Natural killer cell (primary cell): ENCODE data around the gene GABARAPL1. TPM values are rescaled to one million over a fixed set of nuclear protein-coding genes. Genes with fewer than 3 reads are reported as not detected.

Experiments used
- ATAC-seq, 3 donors: fragments of 150-1000 bp in 2 of 3; fragments of 200-7000 bp in 1 of 3; cut with Tn5 transposase; 1 replicate in 1 of 3; 2 replicates in 2 of 3; pipeline ENCODE4 v1.10.0; 2021; ENCODE audit warnings: mild to moderate bottlenecking in 2 of 3, moderate library complexity in 2 of 3
- DNase-seq, 2 donors: peaks; one replicate each; pipeline versions ENCODE4 v3.0.0 to v3.0.0-alpha.2; 2013 to 2021; ENCODE audit warnings: mixed read lengths in 1 of 2
- H3K27ac ChIP-seq: one replicate; pipeline ENCODE4 v1.5.1; 2013; ENCODE audit warnings: mild to moderate bottlenecking, low read length
- H3K27me3 ChIP-seq: one replicate; pipeline ENCODE4 v1.6.1; 2013; ENCODE audit warnings: low read length; ENCODE audit not compliant: control insufficient read depth, insufficient read depth
- H3K36me3 ChIP-seq: one replicate; pipeline ENCODE4 v1.6.1; 2013; ENCODE audit warnings: low read length; ENCODE audit not compliant: control insufficient read depth, insufficient read depth
- H3K4me1 ChIP-seq: one replicate; pipeline ENCODE4 v1.6.1; 2013; ENCODE audit warnings: low read length; ENCODE audit not compliant: control insufficient read depth, insufficient read depth
- H3K4me3 ChIP-seq: one replicate; pipeline ENCODE4 v1.5.1; 2013; ENCODE audit warnings: low read length
- H3K9me3 ChIP-seq: one replicate; pipeline ENCODE4 v1.6.1; 2013; ENCODE audit warnings: low read length; ENCODE audit not compliant: control insufficient read depth, insufficient read depth
- H3K27ac Mint-ChIP-seq, 2 donors: one replicate each; pipeline ENCODE4 v1.8.0; 2022; ENCODE audit warnings: mild to moderate bottlenecking in 2 of 2, mixed read lengths in 2 of 2, moderate library complexity in 1 of 2
- H3K27me3 Mint-ChIP-seq, 2 donors: one replicate each; pipeline ENCODE4 v1.8.0; 2022; ENCODE audit warnings: low read depth in 2 of 2, mixed read lengths in 2 of 2
- H3K36me3 Mint-ChIP-seq: one replicate; pipeline ENCODE4 v1.8.0; 2022; ENCODE audit warnings: mixed read lengths
- H3K4me1 Mint-ChIP-seq, 2 donors: one replicate each; pipeline ENCODE4 v1.8.0; 2022; ENCODE audit warnings: mixed read lengths in 2 of 2
- H3K4me3 Mint-ChIP-seq: one replicate; pipeline ENCODE4 v1.8.0; 2022; ENCODE audit warnings: mild to moderate bottlenecking, moderate library complexity, mixed read lengths
- H3K9me3 Mint-ChIP-seq, 2 donors: one replicate each; pipeline ENCODE4 v1.8.0; 2022; ENCODE audit warnings: mixed read lengths in 2 of 2
- CTCF ChIP-seq: fragments of 200-600 bp; IDR thresholded peaks from one replicate; pipeline ENCODE4 v1.8.0; 2022; ENCODE audit warnings: antibody characterized with exemption
- WGBS: methylation state at CpG from one replicate; pipeline ENCODE4 v1.1.7; 2013; ENCODE audit warnings: missing lambda C conversion rate; ENCODE audit not compliant: insufficient coverage; 5-methylcytosine and 5-hydroxymethylcytosine counted together
- intact Hi-C: fragments of 100-400 bp; cut with micrococcal nuclease; formaldehyde crosslinking; loops from one replicate; pipeline ENCODE4 v1.14.2; 2022
- total RNA-seq, 4 donors: library from RNA; stranded (reverse); fragments of 120-200 nt in 1 of 4; gene quantifications; one replicate each; pipeline versions ENCODE4 v1.2.3 to v1.2.4, GENCODE V29; 2013 to 2022

GABARAPL1 gene
- total RNA-seq, 3 donors from 2014 or later (not counting 1 experiment from before 2014, with no cell fraction given) = 157 to 233 (median 160) TPM

- H3K36me3 Mint-ChIP-seq = no peaks in the 10 kb centered on the region
- 100% methylated on average over 2 of the region's 2 CpGs for WGBS
- H3K4me1 Mint-ChIP-seq = peaks cover 8 to 20% of the 10 kb centered on the region in 2 donors
- H3K9me3 ChIP-seq = no peaks in the 10 kb centered on the region
- DNase-seq (no peak), ATAC-seq (no peak)
- no peak overlapping the region for H3K27ac Mint-ChIP-seq
- H3K4me3 ChIP-seq = no peak overlapping the region
- no peak for TF ChIP-seq CTCF
- H3K36me3 ChIP-seq = no peaks in the 10 kb centered on the region
- no peak overlapping the region for H3K4me3 Mint-ChIP-seq
- peaks cover 4% of the 10 kb centered on the region for H3K4me1 ChIP-seq
- peaks cover 0 to 2% of the 10 kb centered on the region in 2 donors for H3K9me3 Mint-ChIP-seq
- intact Hi-C loops = no loop called here
- H3K27ac ChIP-seq = no peak overlapping the region
- H3K27me3 ChIP-seq = no peaks in the 10 kb centered on the region
- H3K27me3 Mint-ChIP-seq = no peaks in the 10 kb centered on the region
Observed at GRCh38 chr12:10272467-10272866, 59.8 kb downstream of the GABARAPL1 start.

Other genes with a start within 250 kb of the GABARAPL1 start
- 10 to 100 TPM; 13.6 to 18.9 (median 14.8) TPM for gene CLEC12A, start 241.5 kb upstream of the GABARAPL1 start, total RNA-seq
- gene CLEC1B, start 213.8 kb upstream of the GABARAPL1 start, total RNA-seq = 1 to 10 TPM in 2 of 3 donors, under 1 TPM in 1; 0.50 to 2.3 (median 1.0) TPM
- gene CLEC12B, start 202.2 kb upstream of the GABARAPL1 start, total RNA-seq = 1 to 10 TPM; 3.9 to 5.8 (median 4.9) TPM
- gene CLEC9A, start 182.2 kb upstream of the GABARAPL1 start, total RNA-seq = 1 to 10 TPM in 1 of 3 donors, not detected in 2; 1.9 TPM
- gene CLEC1A, start 113.9 kb upstream of the GABARAPL1 start, total RNA-seq = not detected
- 10 to 100 TPM in 2 of 3 donors, 1 to 10 TPM in 1; 7.7 to 22.3 (median 20.8) TPM for gene CLEC7A, start 82.7 kb upstream of the GABARAPL1 start, total RNA-seq
- 1 to 10 TPM in 2 of 3 donors, not detected in 1; 2.3 to 3.1 TPM for gene OLR1, start 40.7 kb upstream of the GABARAPL1 start, total RNA-seq
- gene TMEM52B, start 33.8 kb upstream of the GABARAPL1 start, total RNA-seq = 1 to 10 TPM in 1 of 3 donors, not detected in 2; 1.5 TPM
- 100 to 1,000 TPM; 568 to 782 (median 688) TPM for gene KLRD1, start 95.0 kb downstream of the GABARAPL1 start, total RNA-seq
- gene KLRK1, start 177.2 kb downstream of the GABARAPL1 start, total RNA-seq = 100 to 1,000 TPM; 398 to 543 (median 515) TPM
- gene KLRC4, start 196.9 kb downstream of the GABARAPL1 start, total RNA-seq = 10 to 100 TPM; 15.9 to 54.7 (median 51.4) TPM
- 10 to 100 TPM; 10.7 to 69.1 (median 49.8) TPM for gene KLRC3, start 207.7 kb downstream of the GABARAPL1 start, total RNA-seq
- gene KLRC2, start 223.1 kb downstream of the GABARAPL1 start, total RNA-seq = 10 to 100 TPM in 2 of 3 donors, 1 to 10 TPM in 1; 3.0 to 57.5 (median 11.4) TPM
- gene KLRC1, start 240.5 kb downstream of the GABARAPL1 start, total RNA-seq = 100 to 1,000 TPM in 1 of 3 donors, 10 to 100 TPM in 2; 30.0 to 180 (median 83.1) TPM